Epithelial cell of esophagus (primary cell): ENCODE measurements around the gene CHMP2A.

Source experiments
- DNase-seq: peaks from one replicate; pipeline ENCODE4 v3.0.0; 2010; ENCODE audit warnings: low read depth
- H3K4me3 ChIP-seq: 2 replicates; pipeline ENCODE4 v1.5.1; 2011; ENCODE audit warnings: mild to moderate bottlenecking, low read length, control low read depth
- TF ChIP-seq, protein P1 (sequence below): IDR thresholded peaks from 2 replicates; pipeline ENCODE4 v1.5.1; 2011; ENCODE audit warnings: low read depth, mild to moderate bottlenecking, low read length, control low read depth, inconsistent platforms; ENCODE audit not compliant: insufficient read depth; ENCODE audit errors: missing control alignments

Gene CHMP2A

DNA sequence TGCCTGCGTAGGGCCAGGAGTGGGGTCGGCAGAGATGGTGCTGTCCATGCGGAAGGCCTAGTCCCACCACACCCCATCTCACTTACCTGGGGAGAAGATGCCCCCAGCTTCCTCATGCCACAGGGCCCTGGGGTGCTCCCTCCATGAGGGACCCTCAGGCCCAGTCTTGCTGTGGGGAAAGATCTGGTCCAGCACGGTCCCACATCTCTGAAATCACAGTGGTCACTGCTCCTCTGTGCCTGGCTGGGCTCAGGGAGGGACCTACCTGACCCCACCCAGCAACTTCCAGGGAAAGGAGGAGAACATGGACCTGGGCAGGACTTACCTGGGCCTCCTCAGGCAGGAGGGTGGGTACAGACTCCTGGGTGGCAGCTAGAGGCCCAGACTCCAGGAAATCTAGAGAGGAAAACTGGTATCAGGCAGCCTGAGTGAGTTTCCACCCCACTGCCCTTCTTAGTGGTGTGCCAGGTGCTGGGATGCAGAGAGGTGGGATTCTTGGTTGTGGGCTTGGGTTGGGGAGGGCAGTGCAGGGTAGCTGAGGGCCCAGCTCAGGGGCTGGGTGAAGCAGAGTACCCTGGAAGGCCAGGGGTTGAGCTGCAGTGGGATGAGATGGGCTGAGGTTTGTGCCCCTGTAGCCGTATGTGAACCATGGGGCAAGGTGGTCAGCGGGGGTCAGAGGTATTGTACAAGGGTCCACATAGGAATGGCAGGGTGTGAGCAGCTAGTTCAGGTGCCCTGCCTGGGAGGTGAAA, 14.5 kb upstream of the CHMP2A start:
- H3K4me3 ChIP-seq, result no peak overlapping the region
- TF ChIP-seq, protein P1, sequence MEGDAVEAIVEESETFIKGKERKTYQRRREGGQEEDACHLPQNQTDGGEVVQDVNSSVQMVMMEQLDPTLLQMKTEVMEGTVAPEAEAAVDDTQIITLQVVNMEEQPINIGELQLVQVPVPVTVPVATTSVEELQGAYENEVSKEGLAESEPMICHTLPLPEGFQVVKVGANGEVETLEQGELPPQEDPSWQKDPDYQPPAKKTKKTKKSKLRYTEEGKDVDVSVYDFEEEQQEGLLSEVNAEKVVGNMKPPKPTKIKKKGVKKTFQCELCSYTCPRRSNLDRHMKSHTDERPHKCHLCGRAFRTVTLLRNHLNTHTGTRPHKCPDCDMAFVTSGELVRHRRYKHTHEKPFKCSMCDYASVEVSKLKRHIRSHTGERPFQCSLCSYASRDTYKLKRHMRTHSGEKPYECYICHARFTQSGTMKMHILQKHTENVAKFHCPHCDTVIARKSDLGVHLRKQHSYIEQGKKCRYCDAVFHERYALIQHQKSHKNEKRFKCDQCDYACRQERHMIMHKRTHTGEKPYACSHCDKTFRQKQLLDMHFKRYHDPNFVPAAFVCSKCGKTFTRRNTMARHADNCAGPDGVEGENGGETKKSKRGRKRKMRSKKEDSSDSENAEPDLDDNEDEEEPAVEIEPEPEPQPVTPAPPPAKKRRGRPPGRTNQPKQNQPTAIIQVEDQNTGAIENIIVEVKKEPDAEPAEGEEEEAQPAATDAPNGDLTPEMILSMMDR, result no peak
- DNase-seq, result no peak

- TF ChIP-seq, protein P1, result no peak
- no peak for DNase-seq
- H3K4me3 ChIP-seq, result no peak overlapping the region
These were observed 13.7 kb upstream of the CHMP2A start for GRCh38 chr19:58568453-58569130.

DNA sequence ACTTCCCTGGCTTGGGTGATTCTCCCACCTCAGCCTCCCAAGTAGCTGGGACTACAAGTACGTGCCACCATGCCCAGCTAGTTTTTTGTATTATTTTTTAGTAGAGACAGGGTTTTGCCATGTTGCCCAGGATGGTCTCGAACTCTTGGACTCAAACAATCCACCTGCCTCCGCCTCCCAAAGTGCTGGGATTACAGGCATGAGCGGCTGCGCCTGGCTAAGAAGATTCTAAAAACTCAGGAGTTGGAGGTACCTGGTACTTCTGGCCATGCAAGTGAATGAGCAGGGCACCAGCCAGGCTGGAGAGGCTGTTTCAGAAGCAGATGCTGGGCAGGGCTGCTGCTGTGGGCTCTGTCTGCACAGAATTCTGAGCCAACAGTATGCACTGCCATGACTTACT, 12.1 kb upstream of the CHMP2A start:
- TF ChIP-seq, protein P1, result no peak
- no peak for DNase-seq
- no peak overlapping the region for H3K4me3 ChIP-seq

DNA sequence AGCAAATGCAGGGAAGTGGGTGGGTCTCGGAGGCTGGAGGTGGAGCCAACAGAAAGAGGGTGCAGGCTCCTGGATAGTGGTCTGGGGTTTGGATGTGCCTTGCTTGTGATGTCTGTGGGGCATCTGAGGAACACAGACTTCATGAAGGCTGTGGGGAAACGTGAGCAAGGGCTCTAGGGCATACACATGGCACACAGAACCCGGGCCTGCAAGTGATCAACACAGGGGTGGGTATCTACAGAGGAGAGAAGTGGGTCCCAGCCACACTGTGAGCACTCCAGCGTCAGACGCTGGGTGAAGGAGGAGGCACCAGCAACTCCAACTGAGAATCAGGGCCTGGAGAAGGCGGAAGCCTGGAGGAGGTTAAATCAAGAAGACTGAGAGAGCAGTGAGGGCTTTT, 8.9 kb upstream of the CHMP2A start:
- DNase-seq, result no peak
- no peak overlapping the region for H3K4me3 ChIP-seq
- TF ChIP-seq, protein P1, result no peak

GRCh38 chr19:58563034-58563573, 8.2 kb upstream of the CHMP2A start:
- TF ChIP-seq, protein P1, result no peak
- DNase-seq, result no peak
- peak overlapping the region; percentile 57 for H3K4me3 ChIP-seq

DNA sequence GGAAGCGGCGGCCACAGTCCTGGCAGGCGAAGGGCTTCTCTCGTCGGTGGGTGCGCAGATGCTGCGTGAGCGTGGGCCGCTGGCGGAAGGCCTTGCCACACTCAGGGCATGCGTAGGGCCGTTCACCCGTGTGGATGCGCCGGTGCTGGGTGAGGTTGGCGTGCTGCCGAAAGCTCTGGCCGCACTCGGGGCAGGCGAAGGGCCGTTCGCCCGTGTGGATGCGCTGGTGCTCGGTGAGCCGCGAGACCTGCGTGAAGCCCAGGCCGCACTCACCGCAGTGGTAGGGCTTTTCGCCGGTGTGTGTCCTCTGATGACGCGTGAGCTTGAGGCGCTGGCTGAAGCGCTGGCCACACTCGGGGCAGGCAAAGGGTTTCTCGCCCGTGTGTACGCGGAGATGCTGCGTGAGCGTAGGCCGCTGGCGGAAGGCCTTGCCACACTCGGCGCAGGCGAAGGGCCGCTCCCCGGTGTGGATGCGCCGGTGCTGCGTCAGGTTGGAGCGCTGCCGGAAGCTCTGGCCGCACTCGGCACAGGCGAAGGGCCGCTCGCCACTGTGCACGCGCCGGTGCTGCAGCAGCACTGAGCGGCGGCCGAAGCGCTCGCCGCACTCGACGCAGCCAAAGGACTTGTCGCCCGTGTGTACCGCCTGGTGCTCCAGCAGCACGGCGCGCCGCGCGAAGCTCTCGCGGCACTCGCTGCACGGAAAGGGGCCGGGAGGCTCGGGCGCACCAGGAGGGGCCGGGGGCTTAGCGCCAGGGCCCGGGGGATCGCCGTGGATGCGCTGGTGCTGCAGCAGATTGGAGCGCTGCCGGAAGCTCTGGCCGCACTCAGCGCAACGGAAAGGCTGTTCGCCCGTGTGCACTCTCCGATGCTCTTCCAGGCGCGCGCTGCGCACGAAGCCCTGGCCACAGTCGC, 7.5 kb upstream of the CHMP2A start:
- DNase-seq, result peak; percentile 68
- TF ChIP-seq, protein P1, result no peak
- peak overlapping the region; percentile 57 for H3K4me3 ChIP-seq
